HG03439 (cell line): ENCODE data around the gene SPTB.

Experiments used
- ATAC-seq: cut with Tn5 transposase; IDR thresholded peaks from one replicate; pipeline ENCODE4 v1.9.1; 2021; ENCODE audit warnings: mild to moderate bottlenecking, moderate library complexity; ENCODE audit not compliant: unreplicated experiment

SPTB gene

DNA sequence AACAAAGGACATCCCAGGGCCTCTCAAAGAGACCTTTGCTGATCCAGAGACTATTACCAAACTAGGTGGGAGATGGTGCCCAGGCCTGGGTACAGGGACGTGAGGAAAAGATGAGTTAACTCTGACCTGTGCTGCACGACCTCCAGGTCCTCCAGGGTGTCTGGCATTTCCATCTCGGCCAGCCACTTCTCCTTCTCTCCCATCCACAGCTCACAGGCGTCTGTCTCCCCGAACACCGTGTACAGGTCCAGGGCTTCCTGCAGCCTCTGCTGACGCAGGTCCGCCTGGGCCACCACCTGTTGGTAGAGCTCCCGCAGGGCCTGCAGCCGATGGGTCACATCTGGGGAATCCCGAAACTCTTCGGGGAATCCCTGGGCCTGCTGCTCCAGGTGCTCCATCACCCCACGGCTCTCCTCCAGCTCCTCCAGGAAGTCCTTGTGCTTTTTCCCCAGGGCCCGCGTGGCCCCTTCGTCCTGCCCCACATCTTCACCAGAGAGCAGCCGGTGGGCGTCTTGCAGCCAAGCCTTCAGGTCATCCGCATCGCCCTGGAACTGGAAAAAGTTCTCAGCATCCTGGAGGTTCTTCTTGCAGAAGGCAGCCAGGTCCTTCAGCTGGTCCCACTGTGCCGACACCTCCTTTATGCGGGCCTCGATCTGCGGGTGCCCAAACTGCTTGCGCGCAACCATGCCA, 86.7 kb downstream of the SPTB start:
- no peak for ATAC-seq

DNA sequence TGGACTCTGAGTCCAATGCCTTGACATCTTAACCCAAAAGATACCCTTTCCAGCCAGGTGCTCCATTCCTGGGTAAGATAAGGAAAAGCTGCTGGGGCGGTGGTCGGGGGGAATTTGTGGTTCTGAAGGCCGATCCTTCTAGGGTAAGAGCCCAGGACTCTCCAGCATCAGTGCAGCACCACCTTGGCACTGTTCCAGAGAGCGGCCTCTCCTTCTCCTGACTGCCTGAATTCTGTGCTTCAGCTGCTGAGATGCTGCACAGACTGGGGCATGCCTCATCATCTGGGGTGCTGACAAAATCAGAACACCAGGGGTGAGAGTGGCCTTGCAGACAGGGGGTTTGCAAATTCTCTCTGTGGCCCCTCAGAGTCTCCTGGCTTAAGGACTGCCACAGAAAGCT, 87.5 kb downstream of the SPTB start:
- no peak for ATAC-seq

GRCh38 chr14:64790478-64790877, 89.2 kb downstream of the SPTB start:
- no peak for ATAC-seq

GRCh38 chr14:64789696-64790095, 90.0 kb downstream of the SPTB start:
- no peak for ATAC-seq

DNA sequence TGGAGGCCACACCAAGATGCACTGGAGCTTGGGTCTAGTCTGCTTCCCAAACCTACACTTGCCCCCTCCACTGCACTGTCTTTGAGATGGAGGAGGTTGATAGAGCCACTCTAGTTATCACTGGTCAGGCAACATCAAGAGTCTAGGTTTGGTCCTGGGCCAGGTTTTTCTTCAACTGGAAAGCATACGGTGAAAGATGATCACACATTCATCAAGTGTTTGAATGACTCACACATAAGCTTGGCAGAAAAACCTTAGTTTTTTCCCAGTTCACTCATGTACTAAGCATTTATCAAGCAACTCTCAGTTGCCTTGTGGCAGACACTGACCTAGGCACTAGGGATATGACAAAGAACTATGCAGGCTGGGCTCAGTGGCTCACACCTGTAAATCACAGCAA, 91.0 kb downstream of the SPTB start:
- ATAC-seq = no peak

DNA sequence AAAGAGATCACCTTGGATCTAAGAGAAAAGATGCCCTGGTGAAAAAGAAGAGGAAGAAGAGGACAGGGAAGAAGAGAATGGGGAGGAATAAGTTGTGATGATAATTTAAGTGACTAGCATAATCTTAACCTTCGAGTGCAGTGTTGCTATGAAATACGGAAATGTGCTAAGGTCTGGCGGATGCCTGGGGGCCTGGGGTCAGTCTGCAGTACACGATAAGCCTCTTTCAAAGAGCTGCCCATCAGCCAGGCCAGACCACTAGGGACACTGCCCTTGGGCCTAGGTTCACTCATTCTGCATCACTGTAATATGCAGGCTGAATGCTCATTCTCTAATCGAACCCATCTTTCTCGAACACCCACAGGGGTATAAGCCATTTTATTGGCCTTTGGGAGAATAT, 92.1 kb downstream of the SPTB start:
- no peak for ATAC-seq

DNA sequence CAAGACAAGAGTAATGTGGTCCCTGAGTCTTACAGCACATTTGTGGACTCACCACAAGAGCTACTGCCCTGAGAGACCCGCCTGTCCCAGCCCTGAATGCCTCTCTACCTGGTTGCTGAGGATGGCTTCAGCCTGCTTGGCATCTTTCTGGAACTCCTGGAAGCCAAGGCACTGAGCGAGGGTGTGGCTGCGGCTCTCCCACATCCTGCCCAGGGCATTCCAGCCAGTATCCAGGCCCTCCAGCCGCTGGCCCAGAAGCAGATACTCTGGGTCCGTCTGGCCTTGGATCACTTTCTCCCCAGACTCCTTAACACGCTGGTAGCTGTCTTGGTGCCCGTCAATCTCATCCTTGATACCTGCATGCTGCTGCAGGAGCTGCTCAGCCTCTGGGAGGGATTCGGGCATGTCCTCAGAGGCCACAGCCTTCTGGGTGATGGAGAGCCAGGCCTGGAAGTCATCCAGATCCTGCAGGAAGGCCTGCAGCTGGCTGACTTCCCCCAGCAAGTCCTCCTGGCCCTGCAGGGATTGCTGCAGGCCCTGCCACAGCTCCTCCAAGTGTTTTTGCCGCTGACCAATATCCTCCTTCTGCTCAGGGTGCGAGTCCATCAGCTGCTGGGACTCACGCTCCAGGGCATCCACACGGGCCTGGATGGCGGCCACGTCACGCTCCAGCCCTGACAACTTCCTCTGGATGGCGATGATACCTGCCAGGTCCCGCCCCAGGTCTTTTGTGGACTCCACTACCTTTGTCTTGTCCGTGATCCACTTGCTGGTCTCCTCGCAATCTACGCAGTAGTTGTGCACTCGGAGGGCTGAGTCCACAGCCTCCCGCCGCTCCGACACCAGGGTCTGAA, 93.2 kb downstream of the SPTB start:
- ATAC-seq = no peak

DNA sequence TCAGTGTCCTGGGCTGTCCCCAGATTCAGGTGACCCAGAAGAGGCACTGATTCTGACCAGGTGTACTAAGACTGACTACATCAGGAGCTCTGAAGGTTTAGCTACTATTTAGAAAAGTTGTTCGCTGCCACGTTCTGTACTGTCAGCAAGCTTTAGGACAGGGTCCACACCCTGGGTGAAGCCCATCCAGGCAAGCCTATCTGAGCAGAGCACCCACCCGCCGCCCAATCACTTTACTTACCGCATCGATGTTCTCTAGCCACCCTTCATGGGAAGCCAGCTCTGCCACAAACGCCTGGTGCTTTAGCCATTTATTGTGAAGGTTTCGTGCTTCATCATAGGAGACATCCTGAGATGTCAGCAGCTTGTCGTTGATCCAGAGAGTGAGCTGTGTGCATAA, 95.7 kb downstream of the SPTB start:
- no peak for ATAC-seq

- ATAC-seq = no peak
These were observed 97.5 kb downstream of the SPTB start for GRCh38 chr14:64782196-64782595.

DNA sequence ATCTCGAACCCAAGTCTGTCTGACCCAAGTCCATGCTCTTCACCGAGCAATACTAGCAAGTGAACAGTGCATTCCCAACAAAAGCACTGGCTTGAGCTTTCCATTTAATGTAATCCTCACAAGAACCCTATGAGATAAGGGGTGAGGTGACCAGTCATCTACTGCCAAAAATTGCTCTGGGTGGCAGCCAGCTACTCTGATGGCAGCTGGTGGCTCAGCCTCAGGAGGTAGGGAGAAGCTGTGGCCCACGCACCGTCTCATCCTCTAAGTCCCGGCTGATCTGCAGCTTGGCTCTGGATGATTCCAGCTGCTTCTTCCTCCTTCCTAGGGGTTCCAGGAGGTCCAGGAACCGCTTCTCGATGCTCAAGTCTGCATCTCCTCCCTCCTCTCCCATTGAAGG, 100.2 kb downstream of the SPTB start:
- ATAC-seq = no peak

GRCh38 chr14:64778104-64778754, 101.5 kb downstream of the SPTB start:
- no peak for ATAC-seq

GRCh38 chr14:64777461-64777860, 102.2 kb downstream of the SPTB start:
- no peak for ATAC-seq

GRCh38 chr14:64775081-64775777, 104.5 kb downstream of the SPTB start:
- no peak for ATAC-seq

DNA sequence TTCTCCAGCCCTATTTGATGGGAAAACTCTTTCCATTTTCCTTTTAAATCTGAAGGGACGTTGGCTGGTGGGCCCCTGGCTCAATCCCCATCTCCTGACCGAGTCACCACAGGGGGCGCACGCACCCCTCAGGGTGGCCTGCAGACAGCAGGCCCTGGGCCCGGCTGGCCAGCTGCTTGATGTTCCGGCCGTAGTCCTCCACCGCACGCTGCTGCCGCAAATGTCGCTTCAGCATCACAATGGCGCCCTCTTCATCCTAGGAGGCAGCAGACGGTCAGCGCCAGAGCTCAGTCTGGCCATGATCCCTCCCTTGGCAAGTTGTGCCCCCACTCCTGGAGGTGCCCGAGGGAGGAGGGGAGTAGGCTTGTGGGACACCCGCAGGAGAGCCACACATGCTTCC, 105.4 kb downstream of the SPTB start:
- no peak for ATAC-seq

DNA sequence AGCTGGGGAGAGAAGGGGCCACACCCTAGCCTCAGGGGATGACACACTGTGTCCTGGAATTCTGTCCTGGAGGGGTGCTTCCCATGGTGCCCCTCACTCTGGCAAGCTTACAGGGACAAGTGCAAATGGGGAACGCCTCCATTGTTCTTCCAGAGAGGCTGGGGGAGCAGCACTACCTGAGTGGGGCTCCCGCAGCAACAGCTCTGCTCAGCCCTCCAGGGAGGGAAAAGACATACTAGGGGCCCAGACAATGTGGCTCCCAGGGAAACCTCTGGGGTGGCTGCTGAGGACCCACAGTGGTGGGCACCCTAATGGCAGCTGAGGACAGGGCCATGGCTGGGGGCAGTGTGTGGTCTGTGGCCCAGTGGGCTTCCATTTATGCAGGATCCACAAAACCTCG, 106.1 kb downstream of the SPTB start:
- no peak for ATAC-seq

DNA sequence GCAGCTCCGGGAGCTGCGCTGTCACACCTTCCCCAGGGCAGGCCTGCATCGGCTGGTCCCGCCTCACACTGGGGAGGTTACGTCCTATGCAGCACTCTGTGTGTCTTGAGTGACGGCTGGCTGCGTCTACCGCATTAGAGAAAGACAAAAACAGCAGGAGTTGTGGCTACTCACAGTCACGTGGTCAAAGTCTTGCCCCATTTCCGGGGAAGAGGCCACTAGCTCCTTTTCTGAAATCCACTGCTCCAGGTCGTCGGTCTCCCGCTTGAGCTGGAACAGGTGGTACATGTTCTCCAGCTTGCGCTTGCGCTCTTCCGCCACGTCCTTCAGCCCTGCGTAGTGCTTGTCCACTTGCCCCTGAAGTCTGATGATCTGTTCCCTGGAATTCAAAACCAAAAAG, 106.7 kb downstream of the SPTB start:
- ATAC-seq = no peak

DNA sequence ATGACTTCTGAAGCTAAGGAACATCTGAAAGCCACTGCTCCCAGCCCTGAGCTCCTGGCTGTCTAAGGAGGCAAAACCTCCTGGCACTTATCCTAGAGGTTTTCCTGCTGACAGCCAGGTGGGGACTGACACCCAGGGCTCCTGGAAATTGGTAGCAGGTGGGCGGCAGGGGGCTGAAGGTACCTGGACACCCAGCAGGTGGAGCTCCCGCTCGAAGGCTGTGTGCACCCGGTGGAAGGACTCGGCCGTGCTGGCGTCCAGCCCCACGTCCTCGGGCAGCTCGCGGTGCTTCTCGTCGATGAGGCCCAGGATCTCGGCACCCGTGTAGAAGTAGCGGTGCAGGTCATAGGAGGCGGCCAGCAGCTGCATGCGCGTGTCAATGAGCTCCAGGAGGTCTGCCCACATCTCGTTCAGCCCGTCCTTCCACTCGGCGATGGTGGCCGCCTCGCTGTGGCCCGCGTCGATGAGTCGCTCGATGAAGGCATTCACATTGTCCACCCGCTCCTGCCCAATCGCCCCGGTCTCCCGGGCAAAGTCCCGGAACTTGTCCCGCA, 107.2 kb downstream of the SPTB start:
- no peak for ATAC-seq

- no peak for ATAC-seq
These were observed 108.5 kb downstream of the SPTB start for GRCh38 chr14:64771161-64771560.

GRCh38 chr14:64770751-64771150, 109.0 kb downstream of the SPTB start:
- no peak for ATAC-seq

DNA sequence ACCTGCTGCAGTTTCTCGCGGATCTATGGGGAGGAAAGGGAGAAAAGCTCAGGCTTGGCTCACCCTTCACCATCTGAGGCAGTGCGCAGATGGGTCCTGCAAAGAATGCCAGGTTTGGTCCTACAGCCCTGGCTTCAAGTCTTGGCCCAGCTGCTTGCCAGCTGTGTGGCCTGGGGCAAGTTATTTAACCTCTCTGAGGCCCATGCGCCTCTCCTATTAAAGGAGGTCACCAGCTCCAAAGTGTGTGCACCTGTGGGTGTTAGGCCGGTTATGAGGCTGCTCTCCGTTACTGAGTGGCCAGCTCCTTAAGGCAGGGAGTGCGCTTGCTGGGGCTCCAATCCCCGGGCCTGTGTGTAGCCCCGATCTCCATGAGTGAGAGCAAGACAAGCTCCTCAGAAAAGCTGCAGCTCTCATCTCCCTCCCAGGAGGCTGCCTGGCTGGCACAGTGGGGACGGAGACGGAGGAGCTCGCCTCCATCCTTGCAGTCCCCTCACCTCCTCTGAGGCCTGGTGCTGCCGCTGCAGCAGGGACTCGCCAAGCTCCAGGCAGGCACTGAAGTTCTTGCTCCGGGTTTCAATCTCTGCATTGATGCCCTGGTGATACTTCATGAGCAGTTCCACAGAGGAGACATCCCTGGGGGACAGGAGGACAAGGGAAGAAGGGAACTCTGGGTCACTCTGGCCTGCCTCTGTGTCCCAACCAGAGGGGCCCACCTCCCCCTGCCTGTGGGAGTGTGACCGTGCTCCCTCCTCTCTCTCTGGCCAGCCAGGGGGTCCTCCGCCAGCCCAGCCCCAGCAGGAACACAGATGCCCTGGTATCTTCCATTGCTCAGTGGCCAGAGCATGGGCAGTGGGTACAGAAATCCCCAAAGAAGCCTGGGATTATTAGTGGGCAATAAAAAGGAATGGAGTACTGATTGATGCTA, 110.3 kb downstream of the SPTB start:
- no peak for ATAC-seq
